IMR-90 (cell line): ENCODE results near the gene GP5. TPM values are rescaled to one million over a fixed set of nuclear protein-coding genes. Genes with fewer than 3 reads are reported as not detected.

Source experiments
- ATAC-seq: fragments of 200-7000 bp; cut with Tn5 transposase; 2 replicates; pipeline ENCODE4 v1.9.1; 2020; ENCODE audit warnings: low read depth, mild to moderate bottlenecking, moderate library complexity
- BruUV-seq: library from RNA; stranded (reverse); fragments of 400-500 nt; replicated peaks from 2 replicates; lab custom pipeline; 2021; lab: Mats Ljungman, UMichigan
- CTCF ChIA-PET: fragments of 300-600 bp; formaldehyde crosslinking; extraction: SDS; loops from one replicate; lab custom pipeline; 2021; ENCODE audit warnings: antibody characterized with exemption; lab: Yijun Ruan, JAX
- POLR2A ChIA-PET: fragments of 300-600 bp; sonication (Branson Sonifier 250); formaldehyde crosslinking; loops from one replicate; lab custom pipeline; 2022; ENCODE audit warnings: antibody characterized with exemption; ENCODE audit not compliant: unreplicated experiment; lab: Charles Lee
- DNase-seq: peaks from one replicate; pipeline ENCODE4 v3.0.0; 2013
- H2AFZ ChIP-seq: replicated peaks from 2 replicates; pipeline ENCODE3; 2013; ENCODE audit warnings: low read length, mild to moderate bottlenecking; ENCODE audit not compliant: poor library complexity
- H2AK5ac ChIP-seq: 2 replicates; pipeline ENCODE4 v1.6.1; 2013; ENCODE audit warnings: low read depth, low read length, inconsistent platforms
- H2AK9ac ChIP-seq: replicated peaks from 2 replicates; pipeline ENCODE3; 2013; ENCODE audit warnings: mild to moderate bottlenecking, low read depth, low read length, moderate library complexity; ENCODE audit not compliant: poor library complexity
- H2BK120ac ChIP-seq: 2 replicates; pipeline ENCODE4 v1.6.1; 2013; ENCODE audit warnings: low read depth, low read length, inconsistent platforms
- H2BK15ac ChIP-seq: 3 replicates; pipeline ENCODE4 v1.6.1; 2013; ENCODE audit warnings: low read depth, low read length, inconsistent platforms
- H2BK20ac ChIP-seq: 2 replicates; pipeline ENCODE4 v1.6.1; 2013; ENCODE audit warnings: low read depth, mild to moderate bottlenecking, inconsistent platforms, low read length, moderate library complexity
- H2BK5ac ChIP-seq: 2 replicates; pipeline ENCODE4 v1.6.1; 2013; ENCODE audit warnings: mild to moderate bottlenecking, low read depth, low read length, inconsistent platforms; ENCODE audit not compliant: poor library complexity, severe bottlenecking
- H3K14ac ChIP-seq: replicated peaks from 2 replicates; pipeline ENCODE4 v1.6.1; 2013; ENCODE audit warnings: low read depth, low read length, inconsistent platforms
- H3K18ac ChIP-seq: 2 replicates; pipeline ENCODE4 v1.6.1; 2013; ENCODE audit warnings: low read depth, low read length, control low read depth
- H3K23ac ChIP-seq: 2 replicates; pipeline ENCODE4 v1.6.1; 2013; ENCODE audit warnings: low read depth, low read length, inconsistent platforms
- H3K27ac ChIP-seq: 2 replicates; pipeline ENCODE4 v1.5.1; 2013; ENCODE audit warnings: mild to moderate bottlenecking, control low read depth, low read length; ENCODE audit not compliant: insufficient read depth
- H3K27me3 ChIP-seq: 2 replicates; pipeline ENCODE4 v1.6.1; 2013; ENCODE audit warnings: low read length; ENCODE audit not compliant: control insufficient read depth, insufficient read depth
- H3K36me3 ChIP-seq: 2 replicates; pipeline ENCODE4 v1.6.1; 2013; ENCODE audit warnings: low read length, mixed read lengths; ENCODE audit not compliant: control insufficient read depth, insufficient read depth
- H3K4ac ChIP-seq: 2 replicates; pipeline ENCODE4 v1.6.1; 2013; ENCODE audit warnings: low read depth, low read length, inconsistent platforms
- H3K4me1 ChIP-seq: 2 replicates; pipeline ENCODE4 v1.6.1; 2013; ENCODE audit warnings: low read length, mixed read lengths; ENCODE audit not compliant: control insufficient read depth, insufficient read depth
- H3K4me2 ChIP-seq: 2 replicates; pipeline ENCODE4 v1.6.1; 2013; ENCODE audit warnings: low read depth, mild to moderate bottlenecking, control low read depth, low read length, moderate library complexity
- H3K4me3 ChIP-seq: 2 replicates; pipeline ENCODE4 v1.5.1; 2013; ENCODE audit warnings: low read depth, mild to moderate bottlenecking, control low read depth, low read length, moderate library complexity; ENCODE audit not compliant: insufficient read depth
- H3K56ac ChIP-seq: 2 replicates; pipeline ENCODE4 v1.6.1; 2013; ENCODE audit warnings: low read length, inconsistent platforms; ENCODE audit not compliant: insufficient read depth; ENCODE audit errors: extremely low read depth
- H3K79me1 ChIP-seq, 2 experiments: 2 replicates each; pipeline ENCODE4 v1.6.1; 2013; ENCODE audit warnings: low read length in 2 of 2, inconsistent platforms in 1 of 2, low read depth in 1 of 2
- H3K9ac ChIP-seq: 2 replicates; pipeline ENCODE4 v1.6.1; 2013; ENCODE audit warnings: low read depth, low read length, control low read depth
- H3K9me1 ChIP-seq: 2 replicates; pipeline ENCODE4 v1.6.1; 2013; ENCODE audit warnings: low read length, inconsistent platforms; ENCODE audit not compliant: insufficient read depth
- H3K9me3 ChIP-seq: 2 replicates; pipeline ENCODE4 v1.6.1; 2013; ENCODE audit warnings: low read length; ENCODE audit not compliant: control insufficient read depth, insufficient read depth
- H4K20me1 ChIP-seq: 2 replicates; pipeline ENCODE4 v1.6.1; 2013; ENCODE audit warnings: low read length, inconsistent platforms; ENCODE audit not compliant: insufficient read depth
- H4K5ac ChIP-seq: 2 replicates; pipeline ENCODE4 v1.6.1; 2013; ENCODE audit warnings: mild to moderate bottlenecking, low read depth, low read length, control low read depth
- H4K8ac ChIP-seq, 2 experiments: 2 replicates each; pipeline ENCODE4 v1.6.1; 2013; ENCODE audit warnings: low read depth in 2 of 2, low read length in 2 of 2, control low read depth in 1 of 2, inconsistent platforms in 1 of 2
- H4K91ac ChIP-seq: 2 replicates; pipeline ENCODE4 v1.6.1; 2013; ENCODE audit warnings: low read depth, low read length, inconsistent platforms; ENCODE audit not compliant: insufficient read depth
- BHLHE40 ChIP-seq: fragments of 150-350 bp; IDR thresholded peaks from 2 replicates; pipeline ENCODE4 v1.6.1; 2016; ENCODE audit warnings: mild to moderate bottlenecking, low read depth, low read length
- CEBPB ChIP-seq: IDR thresholded peaks from 2 replicates; pipeline ENCODE4 v1.6.1; 2012; ENCODE audit warnings: low read depth, low read length, improper control_type of control experiment
- CHD1 ChIP-seq: IDR thresholded peaks from 2 replicates; pipeline ENCODE4 v1.6.1; 2012; ENCODE audit warnings: low read depth, low read length, improper control_type of control experiment
- ELK1 ChIP-seq: fragments of 150-350 bp; IDR thresholded peaks from 2 replicates; pipeline ENCODE4 v1.6.1; 2016; ENCODE audit warnings: low read depth, mild to moderate bottlenecking, low read length, moderate library complexity, borderline replicate concordance
- MAZ ChIP-seq: IDR thresholded peaks from 2 replicates; pipeline ENCODE4 v1.6.1; 2012; ENCODE audit warnings: low read depth, mild to moderate bottlenecking, low read length, improper control_type of control experiment, moderate library complexity, borderline replicate concordance
- MXI1 ChIP-seq: IDR thresholded peaks from 2 replicates; pipeline ENCODE4 v1.6.1; 2012; ENCODE audit warnings: low read depth, mild to moderate bottlenecking, low read length, moderate library complexity, borderline replicate concordance
- NFE2L2 ChIP-seq: fragments of 150-350 bp; IDR thresholded peaks from 2 replicates; pipeline ENCODE4 v1.6.1; 2016; ENCODE audit warnings: low read depth, mild to moderate bottlenecking, low read length
- POLR2A ChIP-seq: IDR thresholded peaks from 2 replicates; pipeline ENCODE4 v1.6.1; 2012; ENCODE audit warnings: mild to moderate bottlenecking, low read depth, low read length
- RAD21 ChIP-seq: IDR thresholded peaks from 2 replicates; pipeline ENCODE4 v1.6.1; 2012; ENCODE audit warnings: low read length, improper control_type of control experiment
- RCOR1 ChIP-seq: IDR thresholded peaks from 2 replicates; pipeline ENCODE4 v1.6.1; 2012; ENCODE audit warnings: mild to moderate bottlenecking, low read length, improper control_type of control experiment; ENCODE audit not compliant: insufficient replicate concordance
- RFX5 ChIP-seq: IDR thresholded peaks from 2 replicates; pipeline ENCODE4 v1.8.0; 2012; ENCODE audit warnings: low read depth, mild to moderate bottlenecking, low read length, moderate library complexity
- WGBS, 2 experiments: methylation state at CpG; one replicate each; pipeline versions ENCODE4 v1.1.5 to v1.1.7; 2013; ENCODE audit warnings: missing lambda C conversion rate in 2 of 2; ENCODE audit not compliant: insufficient read length in 1 of 2; ENCODE audit errors: extremely low coverage in 2 of 2; 5-methylcytosine and 5-hydroxymethylcytosine counted together
- dilution Hi-C: fragments of 300-500 bp; cut with HindIII; formaldehyde crosslinking; loops from one replicate; pipeline ENCODE4 v1.14.3; 2018; ENCODE audit warnings: low sequenced_read_pairs; ENCODE audit not compliant: unreplicated experiment
- in situ Hi-C: fragments of 300-500 bp; cut with MboI; formaldehyde crosslinking; loops from 3 replicates; pipeline ENCODE4 v1.14.3; 2019; ENCODE audit warnings: low sequenced_read_pairs, inconsistent platforms, mixed read lengths
- intact Hi-C: fragments of 100-400 bp; cut with micrococcal nuclease; formaldehyde crosslinking; loops from 2 replicates; pipeline ENCODE4 v1.10.0; 2022
- polyA plus RNA-seq, 3 experiments: library from polyadenylated mRNA; depleted of rRNA; stranded (reverse); fragments of >200 nt; gene quantifications; 2 replicates each; pipeline ENCODE4 v1.2.3, GENCODE V29; 2012; ENCODE audit warnings: low replicate concordance in 1 of 3
- total RNA-seq: library from RNA; depleted of rRNA; stranded (reverse); fragments of >200 nt; gene quantifications from 2 replicates; pipeline ENCODE4 v1.2.3, GENCODE V29; 2012
- TF ChIP-seq, protein P1 (sequence below): conservative IDR thresholded peaks from 2 replicates; pipeline ENCODE4 v1.5.1; 2012; ENCODE audit warnings: mild to moderate bottlenecking, low read depth, low read length, improper control_type of control experiment
- TF ChIP-seq, protein P2 (sequence below): fragments of 150-350 bp; IDR thresholded peaks from 2 replicates; pipeline ENCODE4 v1.6.1; 2017; ENCODE audit warnings: mild to moderate bottlenecking, antibody characterized with exemption, low read length, low read depth

GP5 gene
- total and polyA plus RNA-seq, 2 of the 4 experiments (the other 2 are of a cell fraction), result under 0.01 to 0.12 TPM

- no TSS peak for BruUV-seq
- no peak overlapping the region for H2BK120ac ChIP-seq
- no peak overlapping the region for H4K8ac ChIP-seq
- H2BK20ac ChIP-seq, result no peak overlapping the region
- no peak overlapping the region for H2AK9ac ChIP-seq
- H3K4ac ChIP-seq, result no peak overlapping the region
- H3K4me2 ChIP-seq, result no peak overlapping the region
- H3K9ac ChIP-seq, result no peak overlapping the region
- DNase-seq, result no peak
- intact Hi-C loops (no loop called here), in situ Hi-C loops (no loop called here), dilution Hi-C loops (no loop called here)
- peaks cover 31% of the 10 kb centered on the region for H3K27me3 ChIP-seq
- H2AK5ac ChIP-seq, result no peak overlapping the region
- no peaks in the 10 kb centered on the region for H4K20me1 ChIP-seq
- TF ChIP-seq RFX5 (no peak), ELK1 (no peak), MAZ (no peak), MXI1 (no peak), BHLHE40 (no peak), RCOR1 (no peak), POLR2A (no peak), CHD1 (no peak), NFE2L2 (no peak), CEBPB (no peak), RAD21 (no peak)
- TF ChIP-seq, protein P1, sequence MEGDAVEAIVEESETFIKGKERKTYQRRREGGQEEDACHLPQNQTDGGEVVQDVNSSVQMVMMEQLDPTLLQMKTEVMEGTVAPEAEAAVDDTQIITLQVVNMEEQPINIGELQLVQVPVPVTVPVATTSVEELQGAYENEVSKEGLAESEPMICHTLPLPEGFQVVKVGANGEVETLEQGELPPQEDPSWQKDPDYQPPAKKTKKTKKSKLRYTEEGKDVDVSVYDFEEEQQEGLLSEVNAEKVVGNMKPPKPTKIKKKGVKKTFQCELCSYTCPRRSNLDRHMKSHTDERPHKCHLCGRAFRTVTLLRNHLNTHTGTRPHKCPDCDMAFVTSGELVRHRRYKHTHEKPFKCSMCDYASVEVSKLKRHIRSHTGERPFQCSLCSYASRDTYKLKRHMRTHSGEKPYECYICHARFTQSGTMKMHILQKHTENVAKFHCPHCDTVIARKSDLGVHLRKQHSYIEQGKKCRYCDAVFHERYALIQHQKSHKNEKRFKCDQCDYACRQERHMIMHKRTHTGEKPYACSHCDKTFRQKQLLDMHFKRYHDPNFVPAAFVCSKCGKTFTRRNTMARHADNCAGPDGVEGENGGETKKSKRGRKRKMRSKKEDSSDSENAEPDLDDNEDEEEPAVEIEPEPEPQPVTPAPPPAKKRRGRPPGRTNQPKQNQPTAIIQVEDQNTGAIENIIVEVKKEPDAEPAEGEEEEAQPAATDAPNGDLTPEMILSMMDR, result no peak
- TF ChIP-seq, protein P2, sequence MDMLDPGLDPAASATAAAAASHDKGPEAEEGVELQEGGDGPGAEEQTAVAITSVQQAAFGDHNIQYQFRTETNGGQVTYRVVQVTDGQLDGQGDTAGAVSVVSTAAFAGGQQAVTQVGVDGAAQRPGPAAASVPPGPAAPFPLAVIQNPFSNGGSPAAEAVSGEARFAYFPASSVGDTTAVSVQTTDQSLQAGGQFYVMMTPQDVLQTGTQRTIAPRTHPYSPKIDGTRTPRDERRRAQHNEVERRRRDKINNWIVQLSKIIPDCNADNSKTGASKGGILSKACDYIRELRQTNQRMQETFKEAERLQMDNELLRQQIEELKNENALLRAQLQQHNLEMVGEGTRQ, result no peak
- no peak overlapping the region for H2BK15ac ChIP-seq
- H3K36me3 ChIP-seq, result no peaks in the 10 kb centered on the region
- no peak overlapping the region for H3K23ac ChIP-seq
- H3K79me1 ChIP-seq, result no peaks in the 10 kb centered on the region
- H3K9me3 ChIP-seq, result no peaks in the 10 kb centered on the region
- no peak overlapping the region for H3K18ac ChIP-seq
- no peak for ATAC-seq
- H4K5ac ChIP-seq, result no peak overlapping the region
- H3K9me1 ChIP-seq, result 0 out of 2 replicates have a peak, but pooled peaks cover 3% of the 10 kb centered on the region
- no peak overlapping the region for H3K27ac ChIP-seq
- ChIA-PET CTCF (no interaction called here), POLR2A (no interaction called here)
- H4K91ac ChIP-seq, result no peak overlapping the region
- no peak overlapping the region for H3K56ac ChIP-seq
- no peak overlapping the region for H3K14ac ChIP-seq
- H2AFZ ChIP-seq, result peak overlapping the region; percentile 67
- WGBS, 2 experiments, result 77% methylated on average over 6 of the region's 7 CpGs; no CpG with 5 or more reads in 1 of the 2 experiments
- no peak overlapping the region for H3K4me3 ChIP-seq
- no peak overlapping the region for H2BK5ac ChIP-seq
- no peaks in the 10 kb centered on the region for H3K4me1 ChIP-seq
Measured at GRCh38 chr3:194380326-194380725, 18.7 kb downstream of the GP5 start.
